ENCODE results near the gene C16orf92. TPM values are rescaled to one million over a fixed set of nuclear protein-coding genes. Genes with fewer than 3 reads are reported as not detected.
A peak's percentile ranks its signal among the peaks of the same experiment; 100 is the strongest.

Gene C16orf92
- total RNA-seq, 1 experiment from 2014 or later, result not detected

GRCh38 chr16:30070490-30070889 lies 47.5 kb downstream of the C16orf92 start:
- Histone ChIP-seq H3K9me2 (ENCODE audit: insufficient read depth) (no peaks in the 10 kb centered on the region), H3K4me2 (ENCODE audit: low read length) (no peak overlapping the region), H3K4me1 (ENCODE audit: control insufficient read depth in 1 of 2, insufficient read depth in 2 of 2, low read length in 2 of 2) (peaks cover 14 to 32% of the 10 kb centered on the region in 2 experiments), H3K4me3 (replicated peaks in 1 of 2; ENCODE audit: low read depth in 1 of 2, low read length in 2 of 2) (no peak overlapping the region), H3K27ac (ENCODE audit: low read depth, low read length) (peak overlapping the region; percentile 18; the same call in 1 of the 2 replicates), H3K9me3 (ENCODE audit: control insufficient read depth in 1 of 2, insufficient read depth in 1 of 2, low read depth in 1 of 2, low read length in 2 of 2) (no peaks in the 10 kb centered on the region), H4K20me1 (ENCODE audit: insufficient read depth) (peaks cover 12% of the 10 kb centered on the region; the same call in 1 of the 2 replicates), H3K27me3 (ENCODE audit: insufficient read depth, low read length) (no peaks in the 10 kb centered on the region), H3K79me2 (ENCODE audit: insufficient read depth, low read length) (peaks cover 58% of the 10 kb centered on the region), H3K9ac (ENCODE audit: low read length) (no peak overlapping the region), H3K36me3 (ENCODE audit: control insufficient read depth in 1 of 2, insufficient read depth in 2 of 2, low read length in 2 of 2) (peaks cover 28 to 60% of the 10 kb centered on the region in 2 experiments), H2AFZ (ENCODE audit: low read depth, low read length, poor library complexity, severe bottlenecking) (no peak overlapping the region)
- TF ChIP-seq EGR1 (IDR thresholded peaks at IDR 0.05; ENCODE audit: low read depth) (no peak), EZH2 (IDR thresholded peaks at IDR 0.05) (no peak), REST (IDR thresholded peaks at IDR 0.05; ENCODE audit: low read depth) (no peak), ELF1 (IDR thresholded peaks at IDR 0.05; ENCODE audit: borderline replicate concordance, low read depth) (no peak), RAD21 (IDR thresholded peaks at IDR 0.05; ENCODE audit: low read depth) (no peak), CEBPB (IDR thresholded peaks at IDR 0.05; ENCODE audit: low read depth) (no peak), SIN3A (IDR thresholded peaks at IDR 0.05; ENCODE audit: low read depth) (no peak), FOSL1 (IDR thresholded peaks at IDR 0.05; ENCODE audit: low read depth) (no peak), SRF (IDR thresholded peaks at IDR 0.05; ENCODE audit: low read depth) (no peak), YY1 (IDR thresholded peaks at IDR 0.05; ENCODE audit: extremely low read depth, insufficient replicate concordance, low read depth, low read length) (no peak), CBX3 (IDR thresholded peaks at IDR 0.05; ENCODE audit: low read depth) (no peak), POLR2AphosphoS5 (IDR thresholded peaks at IDR 0.05; ENCODE audit: low read depth, low read length) (no peak; the same call in 1 of the 2 replicates), POLR2A (IDR thresholded peaks at IDR 0.05; ENCODE audit: borderline replicate concordance, extremely low read depth, insufficient read depth, insufficient read length) (no peak)
- TF ChIP-seq, protein P1, sequence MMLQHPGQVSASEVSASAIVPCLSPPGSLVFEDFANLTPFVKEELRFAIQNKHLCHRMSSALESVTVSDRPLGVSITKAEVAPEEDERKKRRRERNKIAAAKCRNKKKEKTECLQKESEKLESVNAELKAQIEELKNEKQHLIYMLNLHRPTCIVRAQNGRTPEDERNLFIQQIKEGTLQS (IDR thresholded peaks at IDR 0.05), result no peak
- TF ChIP-seq, protein P2, sequence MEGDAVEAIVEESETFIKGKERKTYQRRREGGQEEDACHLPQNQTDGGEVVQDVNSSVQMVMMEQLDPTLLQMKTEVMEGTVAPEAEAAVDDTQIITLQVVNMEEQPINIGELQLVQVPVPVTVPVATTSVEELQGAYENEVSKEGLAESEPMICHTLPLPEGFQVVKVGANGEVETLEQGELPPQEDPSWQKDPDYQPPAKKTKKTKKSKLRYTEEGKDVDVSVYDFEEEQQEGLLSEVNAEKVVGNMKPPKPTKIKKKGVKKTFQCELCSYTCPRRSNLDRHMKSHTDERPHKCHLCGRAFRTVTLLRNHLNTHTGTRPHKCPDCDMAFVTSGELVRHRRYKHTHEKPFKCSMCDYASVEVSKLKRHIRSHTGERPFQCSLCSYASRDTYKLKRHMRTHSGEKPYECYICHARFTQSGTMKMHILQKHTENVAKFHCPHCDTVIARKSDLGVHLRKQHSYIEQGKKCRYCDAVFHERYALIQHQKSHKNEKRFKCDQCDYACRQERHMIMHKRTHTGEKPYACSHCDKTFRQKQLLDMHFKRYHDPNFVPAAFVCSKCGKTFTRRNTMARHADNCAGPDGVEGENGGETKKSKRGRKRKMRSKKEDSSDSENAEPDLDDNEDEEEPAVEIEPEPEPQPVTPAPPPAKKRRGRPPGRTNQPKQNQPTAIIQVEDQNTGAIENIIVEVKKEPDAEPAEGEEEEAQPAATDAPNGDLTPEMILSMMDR (IDR thresholded peaks at IDR 0.05 in 2 of 3, conservative IDR thresholded peaks at IDR 0.05 in 1 of 3; ENCODE audit: borderline replicate concordance in 1 of 3, insufficient read depth in 1 of 3, low read depth in 2 of 3, low read length in 2 of 3), result no peak
- TF ChIP-seq, protein P3, sequence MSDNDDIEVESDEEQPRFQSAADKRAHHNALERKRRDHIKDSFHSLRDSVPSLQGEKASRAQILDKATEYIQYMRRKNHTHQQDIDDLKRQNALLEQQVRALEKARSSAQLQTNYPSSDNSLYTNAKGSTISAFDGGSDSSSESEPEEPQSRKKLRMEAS (IDR thresholded peaks at IDR 0.05), result no peak
- TF ChIP-seq, protein P4, sequence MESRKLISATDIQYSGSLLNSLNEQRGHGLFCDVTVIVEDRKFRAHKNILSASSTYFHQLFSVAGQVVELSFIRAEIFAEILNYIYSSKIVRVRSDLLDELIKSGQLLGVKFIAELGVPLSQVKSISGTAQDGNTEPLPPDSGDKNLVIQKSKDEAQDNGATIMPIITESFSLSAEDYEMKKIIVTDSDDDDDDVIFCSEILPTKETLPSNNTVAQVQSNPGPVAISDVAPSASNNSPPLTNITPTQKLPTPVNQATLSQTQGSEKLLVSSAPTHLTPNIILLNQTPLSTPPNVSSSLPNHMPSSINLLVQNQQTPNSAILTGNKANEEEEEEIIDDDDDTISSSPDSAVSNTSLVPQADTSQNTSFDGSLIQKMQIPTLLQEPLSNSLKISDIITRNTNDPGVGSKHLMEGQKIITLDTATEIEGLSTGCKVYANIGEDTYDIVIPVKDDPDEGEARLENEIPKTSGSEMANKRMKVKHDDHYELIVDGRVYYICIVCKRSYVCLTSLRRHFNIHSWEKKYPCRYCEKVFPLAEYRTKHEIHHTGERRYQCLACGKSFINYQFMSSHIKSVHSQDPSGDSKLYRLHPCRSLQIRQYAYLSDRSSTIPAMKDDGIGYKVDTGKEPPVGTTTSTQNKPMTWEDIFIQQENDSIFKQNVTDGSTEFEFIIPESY (IDR thresholded peaks at IDR 0.05; ENCODE audit: extremely low read depth, insufficient replicate concordance, low read length), result no peak
- no TSS peak for BruUV-seq (replicated peaks)
- ChIA-PET POLR2A (no interaction called here), CTCF (no interaction called here), RAD21 (ENCODE audit: low non-redundant PET in 1 of 2, low total read pairs in 2 of 2, uncharacterized antibody in 2 of 2, unreplicated experiment in 2 of 2) (no interaction called here)
- DNase-seq (ENCODE audit: low read depth, low spot score) (no peak), ATAC-seq (no peak)
- intact Hi-C loops (cut with micrococcal nuclease), result no loop called here
